K562 (cell line): ENCODE measurements around the gene ZNF805. TPM values are rescaled to one million over a fixed set of nuclear protein-coding genes. Genes with fewer than 3 reads are reported as not detected.

Experiments used
- MTA1 ChIP-seq: fragments of 450-650 bp; IDR thresholded peaks from 2 replicates; pipeline ENCODE4 v1.6.1; 2017; ENCODE audit warnings: borderline replicate concordance
- TARDBP ChIP-seq: fragments of 450-650 bp; IDR thresholded peaks from 2 replicates; pipeline ENCODE4 v1.6.1; 2016
- ZNF764 ChIP-seq: fragments of 250-450 bp; sonication (Bioruptor Pico); IDR thresholded peaks from 2 replicates; pipeline ENCODE4 v1.4.0; 2020; ENCODE audit warnings: low read depth, mild to moderate bottlenecking, moderate library complexity
- polyA plus RNA-seq, 8 experiments: library from polyadenylated mRNA; depleted of rRNA in 4 of 8; stranded (reverse) in 5 of 8; unstranded in 3 of 8; fragments of >200 nt; fragmentation: Nextera tagmentation in 2 of 8; fragmentation: Illumina TruSeq in 1 of 8; extraction: Ambion mirVana in 2 of 8; extraction: Trizol in 1 of 8; gene quantifications; 2 replicates each; pipeline versions ENCODE4 v1.2.1 to v1.2.3, GENCODE V29; 2011 to 2014; ENCODE audit warnings: inconsistent platforms in 1 of 8, missing spikeins in 1 of 8
- total RNA-seq, 7 experiments: library from RNA; depleted of rRNA in 6 of 7; stranded (reverse); fragments of >200 nt in 6 of 7; fragmentation: Illumina TruSeq in 2 of 7; extraction: Trizol in 2 of 7; gene quantifications; 2 replicates each; pipeline versions ENCODE4 v1.2.1 to v1.2.3, GENCODE V29; 2011 to 2021; ENCODE audit warnings: low replicate concordance in 1 of 7
- TF ChIP-seq, protein P1 (sequence below): fragments of 250-450 bp; sonication (Bioruptor Pico); IDR thresholded peaks from 2 replicates; pipeline ENCODE4 v1.5.0; 2021
- TF ChIP-seq, protein P2 (sequence below), 2 experiments: fragments of 450-650 bp; conservative IDR thresholded peaks; 2 replicates each; pipeline ENCODE4 v1.6.1; 2017; ENCODE audit warnings: mild to moderate bottlenecking in 2 of 2, moderate library complexity in 2 of 2
- TF ChIP-seq, protein P3 (sequence below): fragments of 450-650 bp; formaldehyde crosslinking; IDR thresholded peaks from 2 replicates; pipeline ENCODE4 v1.4.0; 2022; ENCODE audit warnings: mild to moderate bottlenecking, moderate library complexity
- TF ChIP-seq, protein P4 (sequence below): sonication (generic); formaldehyde crosslinking; IDR thresholded peaks from 2 replicates; pipeline ENCODE4 v1.8.0; 2023; ENCODE audit warnings: mild to moderate bottlenecking, missing genetic modification reagents
- TF ChIP-seq, protein P5 (sequence below), 2 experiments: fragments of 150-350 bp in 1 of 2; IDR thresholded peaks; 2 replicates each; pipeline ENCODE4 v1.6.1; 2012 to 2016; ENCODE audit warnings: low read depth in 2 of 2, low read length in 2 of 2, mild to moderate bottlenecking in 1 of 2, moderate library complexity in 1 of 2
- TF ChIP-seq, protein P6 (sequence below): sonication (generic); formaldehyde crosslinking; IDR thresholded peaks from 2 replicates; pipeline ENCODE4 v1.8.0; 2022; ENCODE audit warnings: missing genetic modification reagents, mild to moderate bottlenecking, moderate library complexity, borderline replicate concordance
- TF ChIP-seq, protein P7 (sequence below), 2 experiments: IDR thresholded peaks; 2 replicates each; pipeline ENCODE4 v1.6.1; 2012; ENCODE audit warnings: improper control_type of control experiment in 2 of 2, low read depth in 2 of 2, low read length in 2 of 2, borderline replicate concordance in 1 of 2

Gene ZNF805
- total and polyA plus RNA-seq, 9 of the 15 experiments (the other 6 are each of a cell fraction or from before 2014, with no cell fraction given) = 0.32 to 6.7 (median 3.9) TPM

DNA sequence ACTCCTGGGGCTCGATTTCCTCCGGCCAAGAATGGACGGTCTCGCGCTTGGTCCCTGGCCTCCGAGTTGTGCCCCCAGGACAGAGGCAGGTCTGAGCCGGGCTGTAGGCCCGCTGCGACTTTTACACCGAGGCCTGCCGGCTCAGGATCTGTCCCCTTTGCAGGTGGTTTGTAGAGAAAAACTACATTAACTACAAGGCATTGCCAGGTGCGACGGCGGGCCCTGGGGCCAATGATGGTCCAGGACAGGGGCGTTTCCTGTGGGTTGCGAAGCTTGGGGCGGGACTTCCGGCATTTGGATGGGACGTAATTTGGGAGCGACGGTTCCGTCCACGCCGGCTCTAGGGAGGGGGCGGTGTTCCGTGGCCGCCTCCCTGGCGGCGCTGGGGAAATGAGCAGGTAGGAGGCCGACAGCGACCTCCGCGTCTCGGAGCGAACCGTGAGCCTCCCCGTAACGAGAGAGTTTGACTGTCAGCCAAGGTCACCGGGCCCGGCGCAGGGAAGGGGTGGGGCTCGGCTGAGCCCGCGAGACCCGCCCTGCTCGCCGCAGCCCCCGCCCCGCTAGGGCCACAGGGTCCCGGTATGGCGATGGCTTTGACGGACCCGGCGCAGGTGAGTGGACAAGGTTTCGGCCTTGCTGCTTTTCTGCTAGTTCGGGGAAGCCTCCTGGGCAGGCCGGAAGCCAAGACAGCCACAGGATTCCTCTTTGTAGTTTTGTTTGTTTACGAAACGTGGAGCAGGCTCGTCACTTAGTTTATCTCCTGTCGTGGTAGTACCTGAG is at the start of gene ZNF805 (continued):
- TF ChIP-seq, protein P1, sequence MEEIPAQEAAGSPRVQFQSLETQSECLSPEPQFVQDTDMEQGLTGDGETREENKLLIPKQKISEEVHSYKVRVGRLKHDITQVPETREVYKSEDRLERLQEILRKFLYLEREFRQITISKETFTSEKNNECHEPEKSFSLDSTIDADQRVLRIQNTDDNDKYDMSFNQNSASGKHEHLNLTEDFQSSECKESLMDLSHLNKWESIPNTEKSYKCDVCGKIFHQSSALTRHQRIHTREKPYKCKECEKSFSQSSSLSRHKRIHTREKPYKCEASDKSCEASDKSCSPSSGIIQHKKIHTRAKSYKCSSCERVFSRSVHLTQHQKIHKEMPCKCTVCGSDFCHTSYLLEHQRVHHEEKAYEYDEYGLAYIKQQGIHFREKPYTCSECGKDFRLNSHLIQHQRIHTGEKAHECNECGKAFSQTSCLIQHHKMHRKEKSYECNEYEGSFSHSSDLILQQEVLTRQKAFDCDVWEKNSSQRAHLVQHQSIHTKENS = no peak
- TF ChIP-seq, protein P2, sequence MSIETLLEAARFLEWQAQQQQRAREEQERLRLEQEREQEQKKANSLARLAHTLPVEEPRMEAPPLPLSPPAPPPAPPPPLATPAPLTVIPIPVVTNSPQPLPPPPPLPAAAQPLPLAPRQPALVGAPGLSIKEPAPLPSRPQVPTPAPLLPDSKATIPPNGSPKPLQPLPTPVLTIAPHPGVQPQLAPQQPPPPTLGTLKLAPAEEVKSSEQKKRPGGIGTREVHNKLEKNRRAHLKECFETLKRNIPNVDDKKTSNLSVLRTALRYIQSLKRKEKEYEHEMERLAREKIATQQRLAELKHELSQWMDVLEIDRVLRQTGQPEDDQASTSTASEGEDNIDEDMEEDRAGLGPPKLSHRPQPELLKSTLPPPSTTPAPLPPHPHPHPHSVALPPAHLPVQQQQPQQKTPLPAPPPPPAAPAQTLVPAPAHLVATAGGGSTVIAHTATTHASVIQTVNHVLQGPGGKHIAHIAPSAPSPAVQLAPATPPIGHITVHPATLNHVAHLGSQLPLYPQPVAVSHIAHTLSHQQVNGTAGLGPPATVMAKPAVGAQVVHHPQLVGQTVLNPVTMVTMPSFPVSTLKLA (conservative IDR thresholded peaks at IDR 0.05) = peak; percentile 89 to 96
- TF ChIP-seq, protein P3, sequence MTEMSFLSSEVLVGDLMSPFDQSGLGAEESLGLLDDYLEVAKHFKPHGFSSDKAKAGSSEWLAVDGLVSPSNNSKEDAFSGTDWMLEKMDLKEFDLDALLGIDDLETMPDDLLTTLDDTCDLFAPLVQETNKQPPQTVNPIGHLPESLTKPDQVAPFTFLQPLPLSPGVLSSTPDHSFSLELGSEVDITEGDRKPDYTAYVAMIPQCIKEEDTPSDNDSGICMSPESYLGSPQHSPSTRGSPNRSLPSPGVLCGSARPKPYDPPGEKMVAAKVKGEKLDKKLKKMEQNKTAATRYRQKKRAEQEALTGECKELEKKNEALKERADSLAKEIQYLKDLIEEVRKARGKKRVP = no peak
- TF ChIP-seq, protein P4, sequence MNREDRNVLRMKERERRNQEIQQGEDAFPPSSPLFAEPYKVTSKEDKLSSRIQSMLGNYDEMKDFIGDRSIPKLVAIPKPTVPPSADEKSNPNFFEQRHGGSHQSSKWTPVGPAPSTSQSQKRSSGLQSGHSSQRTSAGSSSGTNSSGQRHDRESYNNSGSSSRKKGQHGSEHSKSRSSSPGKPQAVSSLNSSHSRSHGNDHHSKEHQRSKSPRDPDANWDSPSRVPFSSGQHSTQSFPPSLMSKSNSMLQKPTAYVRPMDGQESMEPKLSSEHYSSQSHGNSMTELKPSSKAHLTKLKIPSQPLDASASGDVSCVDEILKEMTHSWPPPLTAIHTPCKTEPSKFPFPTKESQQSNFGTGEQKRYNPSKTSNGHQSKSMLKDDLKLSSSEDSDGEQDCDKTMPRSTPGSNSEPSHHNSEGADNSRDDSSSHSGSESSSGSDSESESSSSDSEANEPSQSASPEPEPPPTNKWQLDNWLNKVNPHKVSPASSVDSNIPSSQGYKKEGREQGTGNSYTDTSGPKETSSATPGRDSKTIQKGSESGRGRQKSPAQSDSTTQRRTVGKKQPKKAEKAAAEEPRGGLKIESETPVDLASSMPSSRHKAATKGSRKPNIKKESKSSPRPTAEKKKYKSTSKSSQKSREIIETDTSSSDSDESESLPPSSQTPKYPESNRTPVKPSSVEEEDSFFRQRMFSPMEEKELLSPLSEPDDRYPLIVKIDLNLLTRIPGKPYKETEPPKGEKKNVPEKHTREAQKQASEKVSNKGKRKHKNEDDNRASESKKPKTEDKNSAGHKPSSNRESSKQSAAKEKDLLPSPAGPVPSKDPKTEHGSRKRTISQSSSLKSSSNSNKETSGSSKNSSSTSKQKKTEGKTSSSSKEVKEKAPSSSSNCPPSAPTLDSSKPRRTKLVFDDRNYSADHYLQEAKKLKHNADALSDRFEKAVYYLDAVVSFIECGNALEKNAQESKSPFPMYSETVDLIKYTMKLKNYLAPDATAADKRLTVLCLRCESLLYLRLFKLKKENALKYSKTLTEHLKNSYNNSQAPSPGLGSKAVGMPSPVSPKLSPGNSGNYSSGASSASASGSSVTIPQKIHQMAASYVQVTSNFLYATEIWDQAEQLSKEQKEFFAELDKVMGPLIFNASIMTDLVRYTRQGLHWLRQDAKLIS (CRISPR knock-in tag) = no peak
- TF ChIP-seq, protein P5, sequence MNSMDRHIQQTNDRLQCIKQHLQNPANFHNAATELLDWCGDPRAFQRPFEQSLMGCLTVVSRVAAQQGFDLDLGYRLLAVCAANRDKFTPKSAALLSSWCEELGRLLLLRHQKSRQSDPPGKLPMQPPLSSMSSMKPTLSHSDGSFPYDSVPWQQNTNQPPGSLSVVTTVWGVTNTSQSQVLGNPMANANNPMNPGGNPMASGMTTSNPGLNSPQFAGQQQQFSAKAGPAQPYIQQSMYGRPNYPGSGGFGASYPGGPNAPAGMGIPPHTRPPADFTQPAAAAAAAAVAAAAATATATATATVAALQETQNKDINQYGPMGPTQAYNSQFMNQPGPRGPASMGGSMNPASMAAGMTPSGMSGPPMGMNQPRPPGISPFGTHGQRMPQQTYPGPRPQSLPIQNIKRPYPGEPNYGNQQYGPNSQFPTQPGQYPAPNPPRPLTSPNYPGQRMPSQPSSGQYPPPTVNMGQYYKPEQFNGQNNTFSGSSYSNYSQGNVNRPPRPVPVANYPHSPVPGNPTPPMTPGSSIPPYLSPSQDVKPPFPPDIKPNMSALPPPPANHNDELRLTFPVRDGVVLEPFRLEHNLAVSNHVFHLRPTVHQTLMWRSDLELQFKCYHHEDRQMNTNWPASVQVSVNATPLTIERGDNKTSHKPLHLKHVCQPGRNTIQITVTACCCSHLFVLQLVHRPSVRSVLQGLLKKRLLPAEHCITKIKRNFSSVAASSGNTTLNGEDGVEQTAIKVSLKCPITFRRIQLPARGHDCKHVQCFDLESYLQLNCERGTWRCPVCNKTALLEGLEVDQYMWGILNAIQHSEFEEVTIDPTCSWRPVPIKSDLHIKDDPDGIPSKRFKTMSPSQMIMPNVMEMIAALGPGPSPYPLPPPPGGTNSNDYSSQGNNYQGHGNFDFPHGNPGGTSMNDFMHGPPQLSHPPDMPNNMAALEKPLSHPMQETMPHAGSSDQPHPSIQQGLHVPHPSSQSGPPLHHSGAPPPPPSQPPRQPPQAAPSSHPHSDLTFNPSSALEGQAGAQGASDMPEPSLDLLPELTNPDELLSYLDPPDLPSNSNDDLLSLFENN (IDR thresholded peaks at IDR 0.05; ENCODE audit: low read depth in 2 of 2, low read length in 2 of 2) = peak in 1 of 2 experiments; percentile 50; a peak in 1 of 4 replicates
- TF ChIP-seq TARDBP = no peak
- no peak for TF ChIP-seq ZNF764 (CRISPR knock-in tag)
- TF ChIP-seq, protein P6, sequence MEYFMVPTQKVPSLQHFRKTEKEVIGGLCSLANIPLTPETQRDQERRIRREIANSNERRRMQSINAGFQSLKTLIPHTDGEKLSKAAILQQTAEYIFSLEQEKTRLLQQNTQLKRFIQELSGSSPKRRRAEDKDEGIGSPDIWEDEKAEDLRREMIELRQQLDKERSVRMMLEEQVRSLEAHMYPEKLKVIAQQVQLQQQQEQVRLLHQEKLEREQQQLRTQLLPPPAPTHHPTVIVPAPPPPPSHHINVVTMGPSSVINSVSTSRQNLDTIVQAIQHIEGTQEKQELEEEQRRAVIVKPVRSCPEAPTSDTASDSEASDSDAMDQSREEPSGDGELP (CRISPR knock-in tag) = peak; percentile 75; the same call in 1 of the 2 replicates
- TF ChIP-seq MTA1 = peak; percentile 98
- TF ChIP-seq, protein P7, sequence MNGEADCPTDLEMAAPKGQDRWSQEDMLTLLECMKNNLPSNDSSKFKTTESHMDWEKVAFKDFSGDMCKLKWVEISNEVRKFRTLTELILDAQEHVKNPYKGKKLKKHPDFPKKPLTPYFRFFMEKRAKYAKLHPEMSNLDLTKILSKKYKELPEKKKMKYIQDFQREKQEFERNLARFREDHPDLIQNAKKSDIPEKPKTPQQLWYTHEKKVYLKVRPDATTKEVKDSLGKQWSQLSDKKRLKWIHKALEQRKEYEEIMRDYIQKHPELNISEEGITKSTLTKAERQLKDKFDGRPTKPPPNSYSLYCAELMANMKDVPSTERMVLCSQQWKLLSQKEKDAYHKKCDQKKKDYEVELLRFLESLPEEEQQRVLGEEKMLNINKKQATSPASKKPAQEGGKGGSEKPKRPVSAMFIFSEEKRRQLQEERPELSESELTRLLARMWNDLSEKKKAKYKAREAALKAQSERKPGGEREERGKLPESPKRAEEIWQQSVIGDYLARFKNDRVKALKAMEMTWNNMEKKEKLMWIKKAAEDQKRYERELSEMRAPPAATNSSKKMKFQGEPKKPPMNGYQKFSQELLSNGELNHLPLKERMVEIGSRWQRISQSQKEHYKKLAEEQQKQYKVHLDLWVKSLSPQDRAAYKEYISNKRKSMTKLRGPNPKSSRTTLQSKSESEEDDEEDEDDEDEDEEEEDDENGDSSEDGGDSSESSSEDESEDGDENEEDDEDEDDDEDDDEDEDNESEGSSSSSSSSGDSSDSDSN (IDR thresholded peaks at IDR 0.05; ENCODE audit: borderline replicate concordance in 1 of 2, low read depth in 2 of 2, low read length in 2 of 2) = no peak
